MM.1S (cell line): ENCODE results near the gene AFG3L2.

Experiments used
- CTCF ChIP-seq: fragments of 300-600 bp; sonication (generic); IDR thresholded peaks from 2 replicates; pipeline ENCODE4 v1.5.1; 2016; ENCODE audit warnings: antibody characterized with exemption, low read length, mixed read lengths
- EZH2 ChIP-seq: fragments of 300-600 bp; sonication (generic); optimal IDR thresholded peaks from 2 replicates; pipeline ENCODE3; 2017; ENCODE audit warnings: low read depth, mild to moderate bottlenecking, antibody characterized with exemption, low read length, mixed read lengths
- EZH2phosphoT487 ChIP-seq: fragments of 300-600 bp; sonication (generic); IDR thresholded peaks from 2 replicates; pipeline ENCODE4 v1.6.1; 2018; ENCODE audit warnings: antibody characterized with exemption, low read length

- TF ChIP-seq CTCF = no peak
- no peak for TF ChIP-seq EZH2phosphoT487
- TF ChIP-seq EZH2 = no peak
Observed at GRCh38 chr18:12376034-12376753, 833 bp downstream of the AFG3L2 start.
